ENCODE results near the gene TARM1.
"Not testable (repeated sequence)": the region's sequence is repeated elsewhere in the genome, so short reads cannot be mapped to it uniquely, and the experiment has no call there.

Gene TARM1

GRCh38 chr19:54107876-54108490 lies 26.8 kb upstream of the TARM1 start:
- FAIRE-seq (no peak), DNase-seq (ENCODE audit: insufficient read length, low spot score) (no peak)
- no peak for TF ChIP-seq CTCF (IDR thresholded peaks at IDR 0.05; ENCODE audit: insufficient read depth, missing control alignments)

GRCh38 chr19:54106716-54107115 lies 25.6 kb upstream of the TARM1 start:
- TF ChIP-seq CTCF (IDR thresholded peaks at IDR 0.05; ENCODE audit: insufficient read depth, missing control alignments), result no peak
- DNase-seq (ENCODE audit: insufficient read length, low spot score) (no peak), FAIRE-seq (no peak)

- FAIRE-seq (no peak), DNase-seq (ENCODE audit: insufficient read length, low spot score) (peak; percentile 7)
- TF ChIP-seq CTCF (IDR thresholded peaks at IDR 0.05; ENCODE audit: insufficient read depth, missing control alignments), result no peak
These were observed 24.6 kb upstream of the TARM1 start for GRCh38 chr19:54105796-54106195.

- DNase-seq (ENCODE audit: insufficient read length, low spot score) (no peak), FAIRE-seq (no peak)
- no peak for TF ChIP-seq CTCF (IDR thresholded peaks at IDR 0.05; ENCODE audit: insufficient read depth, missing control alignments)
These were observed 24.0 kb upstream of the TARM1 start for GRCh38 chr19:54104998-54105715.

GRCh38 chr19:54102421-54103169 lies 21.4 kb upstream of the TARM1 start, which contains the start of gene NDUFA3:
TSS of gene NDUFA3 (plus strand) at chr19:54102855. CDS start at chr19:54102879, 24 bp downstream.
- DNase-seq (ENCODE audit: insufficient read length, low spot score) (peak; percentile 99), FAIRE-seq (no peak)
- TF ChIP-seq CTCF (IDR thresholded peaks at IDR 0.05; ENCODE audit: insufficient read depth, missing control alignments), result no peak

GRCh38 chr19:54100561-54100960 lies 19.4 kb upstream of the TARM1 start, which contains the start of gene OSCAR:
TSS of gene OSCAR (minus strand) at chr19:54100803. CDS start at chr19:54100792, 11 bp downstream.
- DNase-seq (ENCODE audit: insufficient read length, low spot score) (no peak), FAIRE-seq (no peak)
- TF ChIP-seq CTCF (IDR thresholded peaks at IDR 0.05; ENCODE audit: insufficient read depth, missing control alignments), result no peak

GRCh38 chr19:54099903-54100255 lies 18.7 kb upstream of the TARM1 start:
- not testable (repeated sequence) for DNase-seq (ENCODE audit: insufficient read length, low spot score)

More at GRCh38 chr19:54099903-54100255, 18.7 kb upstream of the TARM1 start:
- not testable (repeated sequence) for FAIRE-seq
